Urothelium cell line (cell line): Measurements from ENCODE around the gene C1QTNF4.
A peak's percentile ranks its signal among the peaks of the same experiment; 100 is the strongest.
"Not testable (repeated sequence)": the region's sequence is repeated elsewhere in the genome, so short reads cannot be mapped to it uniquely, and the experiment has no call there.

Source experiments
- DNase-seq: peaks from one replicate; pipeline ENCODE4 v3.0.0; 2011; ENCODE audit warnings: low spot score, mixed read lengths
- FAIRE-seq: peaks from 2 replicates; lab custom pipeline; 2011; peaks lifted over from hg19 to GRCh38; lab: Jason Lieb, UNC

The C1QTNF4 gene

DNA sequence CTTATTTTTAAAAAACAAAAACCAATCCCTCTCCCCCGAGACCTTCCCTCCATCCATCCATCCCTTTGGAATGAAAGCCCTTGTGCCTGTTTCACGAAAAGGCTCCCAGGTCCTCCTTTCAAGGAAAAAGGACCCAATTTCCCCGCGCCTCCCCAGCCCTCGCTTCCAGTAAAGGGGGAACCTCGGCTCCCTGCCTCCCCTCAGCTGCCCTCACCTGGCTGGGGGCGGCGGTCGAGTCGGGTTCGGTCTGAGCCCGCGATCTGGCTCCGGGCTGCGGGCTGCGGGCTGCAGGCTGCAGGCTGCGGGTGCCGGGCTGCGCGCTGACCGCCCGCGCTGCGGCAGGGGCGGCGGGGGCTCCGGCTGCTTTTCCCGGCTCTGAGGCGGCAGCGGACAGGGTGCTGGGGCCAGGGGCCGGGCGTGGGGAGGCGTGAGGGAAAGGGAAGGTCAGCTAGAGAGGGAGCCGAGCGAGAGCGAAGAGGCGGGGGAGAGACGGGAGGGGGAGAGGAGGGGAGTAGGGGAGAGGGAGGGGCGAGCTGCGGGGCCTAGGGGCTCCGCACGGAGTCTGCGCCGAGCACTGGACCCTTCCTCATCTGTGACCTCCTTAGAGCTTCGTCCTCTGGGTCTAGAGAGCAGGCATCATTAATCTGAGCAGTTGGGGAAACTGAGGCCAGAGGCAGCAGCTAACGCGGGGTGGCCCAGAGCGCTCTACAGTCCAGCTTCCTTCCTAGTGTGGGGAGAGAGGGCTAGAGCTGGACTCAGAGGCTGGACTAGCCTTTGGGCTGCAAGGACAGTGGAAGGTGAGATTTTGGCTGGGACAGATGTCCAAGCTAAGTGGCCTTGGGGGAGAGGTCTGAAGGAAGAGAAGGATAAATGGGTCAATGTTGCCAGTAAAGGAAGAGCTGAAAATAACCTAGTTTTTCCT lies at the start of gene C1QTNF4:
C1QTNF4 (minus strand) TSS at position 478 of the 922 bp plus-strand sequence. CDS start 3,601 bp downstream, outside the sequence.
- DNase-seq (peak; percentile 48), FAIRE-seq (no peak)

DNA sequence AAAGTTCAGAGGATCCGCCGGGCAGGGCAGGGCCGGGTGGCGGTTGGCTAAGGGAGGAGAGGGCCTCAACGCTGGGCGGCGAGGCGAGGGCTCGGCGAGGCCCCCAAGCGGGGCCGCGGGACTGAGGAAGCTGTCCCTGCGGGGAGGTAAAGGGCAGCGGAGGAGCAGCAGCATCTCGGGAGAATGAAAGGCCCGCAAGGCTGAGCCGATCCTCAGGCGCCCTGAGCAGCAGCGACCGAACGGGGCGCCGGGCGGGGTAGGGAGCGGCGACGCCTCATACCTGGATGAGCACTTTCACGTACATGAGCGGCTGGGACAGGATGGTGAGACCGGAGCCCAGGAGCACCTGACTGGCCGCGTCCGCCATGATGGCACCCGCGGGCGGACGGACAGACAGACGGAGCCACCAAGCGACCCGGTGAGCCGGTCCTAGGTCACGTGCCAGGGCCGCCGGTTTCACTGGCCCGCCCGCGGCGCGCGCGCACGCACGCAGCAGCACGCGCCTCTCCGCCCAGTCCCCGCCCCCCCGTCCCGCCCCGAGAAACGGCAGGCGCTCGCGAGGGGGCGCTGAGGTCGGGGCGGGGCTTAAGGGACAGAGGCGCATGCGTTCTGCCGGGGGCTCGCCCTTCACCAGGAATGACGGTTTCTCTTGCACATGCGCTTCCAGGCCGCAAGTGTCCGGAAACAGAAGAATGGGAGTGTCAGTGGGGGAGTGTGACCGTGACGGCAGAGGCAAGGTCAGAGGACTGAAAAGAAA lies 48.1 kb upstream of the C1QTNF4 start, which contains the start of gene MTCH2:
MTCH2 (minus strand) TSS at position 461 of the 757 bp plus-strand sequence; CDS start at position 367, 94 bp downstream.
- FAIRE-seq (peak; percentile 85), DNase-seq (peak; percentile 100)

DNA sequence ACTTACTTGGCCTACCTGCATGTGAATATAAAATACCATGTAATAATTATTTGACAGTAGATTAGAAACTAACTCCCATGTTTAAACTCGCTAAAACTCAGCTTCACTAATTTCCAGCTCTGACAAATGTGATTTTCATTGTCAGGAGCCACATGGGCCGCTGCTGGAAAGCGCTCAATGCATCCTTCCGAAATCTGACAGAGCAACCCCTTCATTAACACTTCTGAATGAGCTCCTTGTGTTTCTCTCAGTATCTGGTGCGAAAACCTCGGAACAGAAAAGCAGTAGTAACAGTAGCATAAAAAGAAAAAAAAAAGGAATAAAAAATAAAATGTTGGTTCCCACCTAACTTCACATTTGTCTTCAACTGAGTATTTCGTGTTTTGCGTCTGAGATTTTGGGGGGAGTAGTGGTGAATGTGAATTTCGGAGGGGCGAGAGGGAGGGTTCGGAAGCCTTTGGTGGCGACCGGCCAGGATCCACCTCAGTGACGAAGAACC lies 47.4 kb upstream of the C1QTNF4 start:
- FAIRE-seq (no peak), DNase-seq (no peak)

DNA sequence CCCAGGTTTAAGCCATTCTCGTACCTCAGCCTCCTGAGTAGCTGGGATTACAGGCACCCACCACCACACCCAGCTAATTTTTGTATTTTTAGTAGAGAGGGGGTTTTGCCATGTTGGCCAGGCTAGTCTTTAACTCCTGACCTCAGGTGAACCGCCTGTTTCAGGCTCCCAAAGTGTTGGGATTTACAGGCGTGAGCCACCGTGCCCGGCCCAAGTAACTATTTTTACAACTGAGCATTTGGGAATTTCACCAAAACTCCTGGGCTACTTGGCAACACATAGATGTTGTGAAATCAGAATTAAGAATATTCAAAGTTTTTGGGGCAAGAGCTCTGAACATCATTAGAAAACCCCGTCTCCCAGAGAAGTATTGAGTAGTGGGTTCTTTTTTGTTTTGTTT lies 46.3 kb upstream of the C1QTNF4 start:
- not testable (repeated sequence) for FAIRE-seq

DNA sequence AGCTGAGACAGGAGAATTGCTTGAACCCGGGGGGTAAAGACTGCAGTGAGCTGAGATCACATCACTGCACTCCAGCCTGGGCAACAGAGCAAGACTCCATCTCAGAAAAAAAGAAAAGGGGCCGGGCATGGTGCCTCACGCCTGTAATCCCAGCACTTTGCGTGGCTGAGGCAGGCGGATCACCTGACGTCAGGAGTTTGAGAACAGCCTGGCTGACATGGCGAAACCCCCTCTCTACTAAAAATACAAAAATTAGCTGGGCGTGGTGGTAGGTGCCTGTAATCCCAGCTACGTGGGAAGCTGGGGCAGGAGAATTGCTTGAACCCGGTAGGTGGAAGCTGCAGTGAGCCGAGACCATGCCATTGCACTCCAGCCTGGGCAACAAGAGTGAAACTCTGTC lies 42.1 kb upstream of the C1QTNF4 start:
- FAIRE-seq, DNase-seq: not testable (repeated sequence)

More for the DNA sequence above, 46.3 kb upstream of the C1QTNF4 start:
- DNase-seq, result not testable (repeated sequence)

DNA sequence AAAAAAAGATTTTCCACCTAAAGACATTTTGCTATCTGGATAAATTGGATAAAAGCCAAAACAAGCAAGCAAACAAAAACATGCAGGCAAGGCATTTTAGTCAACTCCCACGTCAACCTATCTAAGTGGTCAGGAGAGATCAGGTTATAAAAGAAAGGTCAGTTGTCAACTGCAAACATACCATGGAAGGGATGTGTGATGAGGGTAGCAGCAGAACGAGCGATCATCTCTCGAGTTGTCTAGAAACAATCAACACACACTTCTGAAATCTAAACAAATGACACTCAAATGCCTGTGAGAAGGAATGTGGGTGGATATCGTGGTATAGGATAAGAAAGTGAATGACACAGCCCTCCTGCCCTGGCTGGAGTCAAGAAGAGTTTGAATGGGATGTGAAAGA lies 37.3 kb upstream of the C1QTNF4 start:
- FAIRE-seq (no peak), DNase-seq (no peak)

DNA sequence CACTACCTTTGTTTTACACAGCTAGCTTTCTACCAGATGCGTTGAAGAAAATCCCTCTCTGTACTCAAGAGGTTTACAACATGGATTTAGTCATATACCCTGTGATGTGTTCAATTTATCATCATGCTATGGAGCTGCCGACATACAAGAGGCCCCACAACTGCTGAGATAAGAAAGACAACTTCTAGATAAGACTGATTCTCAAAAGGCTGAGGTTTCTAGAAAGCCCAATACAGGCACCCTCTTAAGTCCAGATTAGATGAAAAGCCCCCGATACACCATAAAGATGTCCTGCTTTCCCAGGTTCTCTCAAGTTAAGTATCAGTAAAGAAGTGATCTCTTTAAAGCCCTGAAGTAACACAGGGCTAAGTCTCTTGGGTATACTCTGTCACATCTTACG lies 33.8 kb upstream of the C1QTNF4 start:
- no peak for DNase-seq
- FAIRE-seq, result no peak

DNA sequence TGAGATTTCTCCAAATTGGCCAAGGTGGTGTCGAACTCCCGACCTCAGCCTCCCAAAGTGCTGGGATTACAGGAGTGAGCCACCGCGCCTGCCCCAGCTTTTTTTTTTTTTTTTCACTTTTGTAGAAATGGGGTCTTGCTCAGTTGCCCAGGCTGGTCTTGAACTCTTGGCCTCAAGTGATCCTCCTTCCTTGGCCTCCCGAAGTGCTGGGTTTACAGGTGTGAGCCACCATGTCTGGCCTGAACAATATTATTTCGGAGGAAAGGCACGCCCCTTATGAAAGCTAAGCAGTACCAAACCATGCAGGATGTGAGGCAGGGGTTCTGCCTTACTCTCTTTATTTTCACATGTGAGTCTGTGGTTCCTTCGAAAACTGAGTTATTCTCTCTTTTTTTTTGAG lies 32.0 kb upstream of the C1QTNF4 start:
- FAIRE-seq (no peak), DNase-seq (no peak)

DNA sequence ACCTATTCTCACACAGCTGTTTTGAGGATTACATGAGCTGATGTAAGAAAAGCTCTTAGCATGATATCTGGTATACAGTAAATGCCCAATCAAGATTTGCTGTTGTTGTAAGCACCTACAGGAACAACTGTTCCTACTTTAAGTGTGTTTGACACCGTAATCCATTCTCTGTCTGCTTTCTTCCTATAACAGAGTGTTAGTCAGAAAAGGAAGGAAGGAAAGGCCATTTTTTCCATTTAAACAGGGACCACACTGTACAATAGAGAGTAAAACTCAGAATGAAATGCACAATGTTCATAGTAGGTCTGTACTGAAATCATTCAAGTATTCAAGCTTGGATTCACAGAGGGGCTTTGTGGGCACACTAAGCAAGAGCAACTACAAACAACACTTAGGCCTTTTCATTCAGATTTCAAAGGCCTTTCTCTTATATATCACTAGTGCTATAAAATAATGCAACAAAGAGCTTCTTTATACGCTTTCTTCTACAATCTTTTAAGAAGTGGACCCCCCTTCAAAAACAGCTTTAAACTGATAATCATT lies 26.7 kb upstream of the C1QTNF4 start:
- DNase-seq (no peak), FAIRE-seq (no peak)

DNA sequence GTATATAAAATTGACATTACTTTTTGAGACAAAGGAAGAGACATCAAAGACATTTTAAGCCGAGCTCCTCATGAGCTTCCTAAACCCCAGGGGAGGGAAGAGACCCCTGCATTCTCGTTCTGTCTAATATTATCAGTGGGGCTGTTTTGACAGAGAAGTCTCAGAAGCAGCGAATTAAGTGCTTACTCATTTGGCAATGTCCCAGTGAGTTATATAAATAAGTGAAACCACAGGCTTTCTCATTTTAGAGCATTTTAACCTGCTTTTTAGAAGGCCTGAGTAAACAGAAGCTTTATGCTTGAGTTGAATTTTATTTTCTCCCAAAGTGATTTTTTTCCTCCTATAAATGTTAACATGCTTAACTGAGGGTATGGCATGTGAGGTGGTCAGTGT lies 23.2 kb upstream of the C1QTNF4 start:
- no peak for FAIRE-seq

DNA sequence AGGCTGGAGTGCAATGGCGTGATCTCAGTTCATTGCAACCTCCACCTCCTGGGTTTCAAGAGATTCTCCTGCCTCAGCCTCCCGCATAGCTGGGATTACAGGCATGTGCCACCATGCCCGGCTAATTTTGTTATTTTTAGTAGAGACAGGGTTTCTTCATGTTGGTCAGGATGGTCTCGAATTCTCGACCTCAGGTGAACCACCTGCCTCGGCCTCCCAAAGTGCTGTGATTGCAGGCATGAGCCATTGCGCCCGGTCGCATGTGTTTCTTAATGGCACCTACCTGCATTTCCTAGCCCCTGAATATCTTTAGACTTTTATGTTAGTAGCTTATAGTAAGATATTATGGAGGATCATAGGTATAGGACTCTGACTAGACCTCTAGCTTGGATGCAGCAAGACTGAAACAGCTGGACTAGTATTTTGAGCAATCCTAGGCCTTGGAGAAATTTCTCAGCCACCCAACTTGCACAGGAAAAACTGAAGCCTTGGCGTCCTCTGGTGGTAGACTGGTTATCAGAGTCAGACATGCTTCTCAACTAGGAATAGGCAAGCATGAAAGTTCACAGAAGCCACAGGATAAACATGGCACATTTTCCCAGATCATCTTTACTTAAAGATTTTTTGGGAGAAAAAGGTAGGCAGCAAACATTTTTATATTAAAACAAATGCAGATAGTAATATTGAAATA lies 22.7 kb upstream of the C1QTNF4 start:
- FAIRE-seq (no peak), DNase-seq (no peak)

More for the DNA sequence above, 23.2 kb upstream of the C1QTNF4 start:
- no peak for DNase-seq

DNA sequence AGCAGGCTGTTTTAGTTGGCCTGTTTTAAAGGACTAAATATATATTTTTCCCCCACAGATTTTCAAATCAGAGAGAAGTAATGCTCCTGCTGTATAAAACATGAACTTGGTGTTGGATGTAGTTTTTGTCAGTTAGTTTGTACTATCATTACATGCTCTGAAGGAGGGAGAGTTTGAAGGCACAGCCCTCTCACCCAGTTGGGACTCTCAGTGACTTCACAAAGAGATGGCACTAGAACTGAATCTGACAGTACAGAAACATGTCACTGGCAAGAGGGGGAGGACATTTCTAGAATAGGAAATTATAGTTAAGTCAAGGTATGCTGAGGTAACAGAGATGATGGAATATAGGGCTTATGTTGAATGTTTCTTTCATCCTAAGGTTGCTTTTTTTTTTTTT lies 21.0 kb upstream of the C1QTNF4 start:
- DNase-seq (no peak), FAIRE-seq (no peak)

DNA sequence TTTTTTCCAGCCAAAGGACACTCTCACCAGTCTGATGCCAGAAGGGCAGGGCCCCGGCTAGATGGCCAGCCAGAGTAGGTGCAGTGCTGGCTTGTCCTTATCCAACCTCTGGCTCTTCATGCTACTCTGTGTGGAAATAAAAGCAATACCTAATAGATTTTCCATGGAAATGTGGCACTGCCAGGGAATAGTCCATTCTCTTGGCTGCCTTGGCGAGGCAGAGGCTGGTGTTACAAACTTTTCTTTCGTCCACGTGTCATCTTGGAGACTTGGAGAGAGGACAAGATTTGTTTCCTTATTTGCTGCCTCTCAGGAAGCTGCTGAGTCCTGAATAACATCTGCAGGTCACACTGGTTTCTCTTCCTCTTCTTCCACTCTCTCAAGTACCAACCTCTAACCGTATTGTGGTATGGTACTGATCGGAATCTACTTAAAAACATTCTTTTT lies 17.2 kb upstream of the C1QTNF4 start:
- FAIRE-seq, result no peak

DNA sequence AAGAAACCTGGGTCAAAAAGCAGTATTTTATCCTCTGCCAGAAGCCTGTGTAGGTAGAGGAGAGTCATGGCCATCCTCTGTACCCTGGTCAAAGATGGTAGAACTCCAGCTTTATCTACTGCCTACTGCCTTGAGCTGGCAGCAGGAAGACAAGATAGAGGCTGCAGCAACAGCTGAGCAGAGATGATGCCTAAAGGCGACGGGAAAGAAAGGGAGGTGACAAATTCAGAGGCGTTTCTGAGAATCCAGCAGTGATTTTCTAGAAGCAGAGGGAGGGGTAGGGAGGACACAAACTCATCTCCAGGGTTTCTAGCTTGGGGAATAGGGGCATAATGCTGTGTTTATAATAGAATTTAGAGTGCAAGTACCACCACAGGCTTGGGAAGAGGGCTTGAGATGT lies 15.5 kb upstream of the C1QTNF4 start:
- FAIRE-seq (no peak), DNase-seq (no peak)

More for the DNA sequence above, 17.2 kb upstream of the C1QTNF4 start:
- no peak for DNase-seq

DNA sequence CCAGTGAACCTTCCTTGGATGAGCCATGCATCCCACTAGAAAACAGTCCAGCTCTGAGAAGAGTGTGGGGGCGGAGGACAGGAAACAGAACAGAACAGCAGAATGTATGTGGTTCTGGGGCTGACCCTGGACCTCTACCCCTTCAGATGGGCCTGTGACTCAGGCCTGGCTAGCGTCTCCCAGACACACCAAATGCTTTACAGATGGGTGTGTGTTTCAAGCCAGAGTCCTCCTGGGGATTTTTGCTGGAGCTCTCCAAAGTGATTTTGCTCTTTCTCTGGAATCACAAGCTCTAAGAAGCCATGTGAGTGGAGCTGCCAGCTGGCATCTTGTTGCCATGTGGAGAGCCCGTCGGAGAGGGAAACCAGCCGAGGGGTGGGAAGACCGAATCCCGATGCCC lies 13.2 kb upstream of the C1QTNF4 start:
- DNase-seq (no peak), FAIRE-seq (no peak)

DNA sequence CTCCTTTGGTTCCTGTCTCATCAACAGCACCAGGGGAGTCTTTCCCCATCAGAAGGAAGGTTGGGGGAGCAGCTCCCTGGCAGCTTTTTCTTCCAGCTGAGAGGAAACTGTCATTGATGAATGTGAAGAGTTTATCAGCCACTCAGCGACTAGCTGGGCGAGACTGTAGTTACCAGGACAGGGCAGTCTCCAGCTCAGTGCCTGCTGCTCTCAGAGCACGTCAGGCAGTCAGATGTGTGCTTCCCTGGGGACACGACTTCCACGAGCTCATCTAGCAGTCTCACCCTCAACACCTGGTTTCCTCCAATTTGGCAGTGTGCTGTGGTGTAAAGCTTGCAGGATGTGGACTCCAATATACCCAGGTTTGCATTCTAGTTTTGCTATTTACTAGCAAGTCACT lies 12.5 kb upstream of the C1QTNF4 start:
- DNase-seq (no peak), FAIRE-seq (no peak)

DNA sequence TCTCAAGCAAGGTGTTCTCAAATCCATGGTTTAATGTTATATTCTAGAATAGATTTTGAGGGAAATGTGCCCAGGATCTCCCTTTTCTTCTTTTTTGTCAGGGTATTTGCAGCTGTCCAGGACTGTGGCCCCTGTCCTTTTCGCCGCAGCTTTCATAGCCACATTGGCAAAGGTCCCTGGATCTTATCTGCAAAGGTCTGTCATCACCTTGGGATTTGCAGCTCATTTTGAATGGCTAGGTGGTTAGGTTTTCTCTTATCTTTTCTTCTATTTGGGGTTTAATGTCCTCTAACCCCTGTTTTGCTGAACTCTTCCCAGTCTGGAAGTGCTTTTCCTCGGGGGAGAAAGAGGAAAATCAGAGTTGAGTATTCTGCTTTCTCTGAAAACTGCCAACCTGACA lies 11.7 kb upstream of the C1QTNF4 start:
- DNase-seq, result no peak
- no peak for FAIRE-seq

DNA sequence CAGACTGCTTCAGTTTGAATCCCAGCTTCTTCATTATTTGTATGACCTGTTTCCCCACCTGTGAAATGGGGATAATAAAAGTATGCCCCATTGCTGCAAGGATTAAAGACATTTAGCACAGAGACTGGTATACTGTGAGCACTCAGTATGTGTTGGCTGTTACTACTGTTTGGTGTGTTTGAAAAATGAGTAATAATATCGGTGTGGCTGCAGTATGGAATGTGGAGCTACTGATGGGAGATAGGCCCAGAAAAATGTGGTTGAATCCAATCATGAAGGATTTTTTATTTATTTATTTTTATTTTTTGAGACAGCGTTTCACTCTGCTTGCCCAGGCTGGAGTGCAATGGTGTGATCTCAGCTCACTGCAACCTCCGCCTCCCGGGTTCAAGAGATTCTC lies 9.1 kb upstream of the C1QTNF4 start:
- FAIRE-seq (no peak), DNase-seq (no peak)

DNA sequence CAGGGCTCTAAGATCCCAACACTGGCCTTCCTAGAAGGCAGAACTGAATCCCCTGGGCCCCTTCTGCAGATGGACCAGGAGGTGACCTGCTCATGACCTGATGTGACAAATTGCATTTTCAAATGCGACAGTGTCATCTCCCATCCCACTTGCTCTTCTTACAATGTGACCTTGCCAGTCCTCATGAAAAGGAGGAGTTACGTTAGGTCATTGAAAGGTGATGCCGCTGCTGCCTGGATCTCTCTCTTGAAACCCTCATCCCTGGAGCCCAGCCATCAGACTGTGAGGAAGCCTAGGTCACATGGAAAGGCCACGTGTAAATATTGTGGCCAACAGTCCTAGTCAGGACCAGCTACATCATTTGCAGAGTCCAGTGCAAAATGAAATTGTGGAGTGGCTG lies 5.7 kb upstream of the C1QTNF4 start:
- no peak for FAIRE-seq

DNA sequence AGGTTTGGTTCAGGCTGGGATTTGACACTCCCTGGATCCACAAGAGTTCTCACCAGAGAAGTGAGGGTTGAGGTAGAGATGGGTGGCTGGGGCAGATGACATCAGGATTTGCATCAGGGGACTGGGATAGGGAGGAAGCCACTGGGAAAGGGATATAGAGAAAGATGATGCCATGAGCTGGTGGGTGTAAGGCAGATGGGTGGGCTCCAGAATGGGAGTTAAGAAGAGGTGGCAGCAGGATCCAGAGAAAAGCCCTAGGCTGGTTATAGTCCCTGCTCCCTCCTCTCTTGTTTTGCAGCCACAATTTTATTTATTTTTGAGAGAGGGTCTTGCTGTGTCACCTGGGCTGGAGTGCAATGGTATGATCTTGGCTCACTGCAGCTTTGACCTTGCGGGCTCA lies 1.8 kb upstream of the C1QTNF4 start:
- FAIRE-seq (no peak), DNase-seq (no peak)

More for the DNA sequence above, 5.7 kb upstream of the C1QTNF4 start:
- DNase-seq, result no peak
